Globus pallidus (tissue), 1 donor: ENCODE data around the gene SLC2A1.
"Not testable (repeated sequence)": the region's sequence is repeated elsewhere in the genome, so short reads cannot be mapped to it uniquely, and the experiment has no call there.

Experiments used
- DNase-seq: peaks from one replicate; pipeline ENCODE4 v3.0.0-alpha.2; 2015; ENCODE audit warnings: low spot score

Gene SLC2A1

GRCh38 chr1:42928859-42929258 is 29.8 kb downstream of the SLC2A1 start:
- no peak for DNase-seq

- DNase-seq, result no peak
Measured at GRCh38 chr1:42927920-42928505, 30.7 kb downstream of the SLC2A1 start.

GRCh38 chr1:42927274-42927841 is 31.3 kb downstream of the SLC2A1 start:
- DNase-seq, result no peak

- DNase-seq, result no peak
Measured at GRCh38 chr1:42926879-42927242, 31.8 kb downstream of the SLC2A1 start.

- no peak for DNase-seq
Measured at GRCh38 chr1:42926235-42926878, 32.3 kb downstream of the SLC2A1 start.

- no peak for DNase-seq
Measured at GRCh38 chr1:42924851-42925760, 33.6 kb downstream of the SLC2A1 start.

GRCh38 chr1:42924082-42924850 is 34.4 kb downstream of the SLC2A1 start:
- peak; percentile 97 for DNase-seq

- no peak for DNase-seq
Measured at GRCh38 chr1:42923367-42924081, 35.1 kb downstream of the SLC2A1 start.

GRCh38 chr1:42922687-42923366 is 35.8 kb downstream of the SLC2A1 start:
- DNase-seq, result peak; percentile 78

- DNase-seq, result no peak
Measured at GRCh38 chr1:42921769-42922168, 36.9 kb downstream of the SLC2A1 start.

- not testable (repeated sequence) for DNase-seq
Measured at GRCh38 chr1:42919651-42920050, 39.0 kb downstream of the SLC2A1 start.

- no peak for DNase-seq
Measured at GRCh38 chr1:42917241-42917495, 41.5 kb downstream of the SLC2A1 start.

GRCh38 chr1:42915456-42915855 is 43.2 kb downstream of the SLC2A1 start:
- DNase-seq, result no peak

- DNase-seq, result no peak
Measured at GRCh38 chr1:42914092-42914627, 44.5 kb downstream of the SLC2A1 start.

- peak; percentile 70 for DNase-seq
Measured at GRCh38 chr1:42913426-42914091, 45.1 kb downstream of the SLC2A1 start.

- no peak for DNase-seq
Measured at GRCh38 chr1:42910985-42911384, 47.7 kb downstream of the SLC2A1 start.

- DNase-seq, result no peak
Measured at GRCh38 chr1:42908046-42908445, 50.6 kb downstream of the SLC2A1 start.

- no peak for DNase-seq
Measured at GRCh38 chr1:42904434-42904833, 54.2 kb downstream of the SLC2A1 start.

GRCh38 chr1:42899960-42900359 is 58.7 kb downstream of the SLC2A1 start:
- not testable (repeated sequence) for DNase-seq
